Hematopoietic multipotent progenitor cell (in vitro differentiated cells): ENCODE results near the gene CDCP2. TPM values are rescaled to one million over a fixed set of nuclear protein-coding genes. Genes with fewer than 3 reads are reported as not detected.
A peak's percentile ranks its signal among the peaks of the same experiment; 100 is the strongest.

ENCODE experiments used
- DNase-seq, 3 donors: peaks; one replicate each; pipeline ENCODE4 v3.0.0-alpha.2; 2011 to 2015; ENCODE audit warnings: low read depth in 2 of 3, low spot score in 2 of 3
- total RNA-seq: library from RNA; depleted of rRNA; stranded (reverse); fragments of >200 nt; gene quantifications from one replicate; pipeline ENCODE4 v1.2.3, GENCODE V29; 2012

The CDCP2 gene
- total RNA-seq, 1 donor: under 0.01 TPM

- peak in 2 of 3 donors; percentile 20 to 45 for DNase-seq
Measured at GRCh38 chr1:54137534-54138061, 15.2 kb downstream of the CDCP2 start.

GRCh38 chr1:54136963-54137533 is 15.8 kb downstream of the CDCP2 start:
- no peak for DNase-seq

- DNase-seq: no peak
Measured at GRCh38 chr1:54136269-54136896, 16.4 kb downstream of the CDCP2 start.

GRCh38 chr1:54135436-54136120 is 17.2 kb downstream of the CDCP2 start:
- DNase-seq: no peak

- no peak for DNase-seq
Measured at GRCh38 chr1:54134295-54134694, 18.5 kb downstream of the CDCP2 start.

- DNase-seq: peak in 2 of 3 donors; percentile 35 to 52
Measured at GRCh38 chr1:54132495-54132894, 20.3 kb downstream of the CDCP2 start.

DNA sequence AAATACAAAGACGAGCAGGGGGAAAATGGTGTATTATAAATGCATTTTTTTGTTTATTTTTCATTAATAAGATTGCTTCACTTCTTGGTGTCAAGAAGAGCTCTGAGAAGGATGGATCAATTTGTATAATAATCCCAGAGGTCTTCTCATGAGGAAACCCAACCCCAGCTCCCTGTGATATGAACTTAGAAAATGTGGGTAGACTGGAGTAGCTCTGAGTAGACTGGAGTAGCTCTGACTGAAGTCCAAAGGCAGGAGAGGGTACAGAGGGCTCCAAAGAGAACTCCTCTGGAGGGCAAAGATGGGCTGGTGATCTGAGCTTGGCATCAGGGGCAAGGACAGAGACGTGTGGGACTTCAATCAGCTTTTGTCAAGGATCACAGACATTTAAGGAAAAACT is 21.4 kb downstream of the CDCP2 start:
- DNase-seq: no peak

DNA sequence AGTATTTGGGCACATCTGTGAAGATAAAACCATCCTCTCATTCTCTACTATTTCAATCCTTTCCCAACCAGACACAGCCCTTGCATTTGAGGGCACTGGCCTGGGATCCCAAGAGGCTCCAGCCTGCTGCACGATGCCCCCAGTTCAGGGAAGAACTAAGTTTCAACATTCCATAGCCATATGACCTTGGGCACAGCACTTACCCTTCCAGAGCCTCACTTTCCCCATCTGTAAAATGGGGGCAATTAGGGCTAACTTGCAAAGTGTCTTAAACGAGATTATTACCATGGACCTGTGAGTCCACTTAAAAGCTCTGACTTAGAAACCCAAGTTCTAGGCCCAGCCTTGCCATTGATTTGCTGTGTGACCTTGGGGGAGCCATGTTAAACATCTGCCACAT is 22.9 kb downstream of the CDCP2 start:
- no peak for DNase-seq

DNA sequence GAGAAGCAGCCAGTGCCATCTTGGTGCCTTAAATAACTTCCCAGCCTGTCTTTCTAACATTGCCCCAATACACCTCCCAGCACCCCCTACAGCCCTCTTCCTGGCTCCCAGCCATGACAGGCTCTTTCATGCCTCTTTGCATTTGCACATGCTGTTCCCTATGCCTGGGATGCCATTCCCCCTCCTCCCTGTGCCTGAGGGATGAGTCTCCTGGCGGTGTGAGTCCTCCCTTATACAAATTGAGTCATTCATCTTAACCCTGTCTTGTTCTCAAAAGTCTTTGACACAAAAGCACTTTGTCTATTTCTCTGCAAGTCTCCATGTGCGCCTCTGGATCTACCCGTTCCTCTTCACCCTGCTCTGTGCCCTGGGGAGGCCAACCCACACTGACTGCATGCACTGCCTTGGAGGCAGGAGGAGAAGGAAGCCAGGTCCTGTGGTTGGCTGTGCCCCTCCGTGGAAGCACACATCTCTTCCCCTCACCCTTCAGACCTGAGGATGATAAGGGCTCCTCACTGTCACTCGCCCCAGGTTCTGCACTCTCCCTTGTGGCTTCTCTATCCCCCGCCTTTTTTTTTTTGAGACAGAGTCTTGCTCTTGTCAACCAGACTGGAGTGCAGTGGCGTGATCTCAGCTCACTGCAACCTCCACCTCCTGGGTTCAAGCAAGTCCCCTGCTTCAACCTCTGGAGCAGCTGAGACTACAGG is 25.1 kb downstream of the CDCP2 start:
- no peak for DNase-seq

DNA sequence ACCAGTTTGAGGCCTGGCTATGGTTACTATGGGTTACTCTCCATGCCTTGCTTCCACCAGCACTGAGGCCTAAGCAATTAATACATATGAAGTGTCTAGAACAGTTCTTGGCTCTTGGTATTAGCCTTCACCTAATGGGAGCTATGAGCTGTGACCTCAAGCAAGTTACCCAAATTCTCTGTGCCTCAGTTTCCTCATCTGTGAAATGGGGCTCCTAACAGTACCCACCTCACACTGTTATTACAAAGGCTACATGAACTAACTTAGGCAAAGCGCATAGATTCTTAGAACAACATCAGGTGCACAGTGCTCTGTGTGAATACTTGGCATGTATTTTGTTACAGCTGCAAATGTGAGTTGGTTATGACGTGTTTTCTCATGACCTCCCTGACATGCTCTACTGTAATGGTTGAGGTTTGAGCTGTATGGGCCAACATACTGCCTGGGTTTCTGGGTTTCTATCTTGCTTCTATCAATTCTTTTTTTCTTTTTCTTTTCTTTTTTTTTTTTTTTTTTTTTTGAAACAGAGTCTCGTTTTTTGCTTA is 26.5 kb downstream of the CDCP2 start:
- DNase-seq: no peak

DNA sequence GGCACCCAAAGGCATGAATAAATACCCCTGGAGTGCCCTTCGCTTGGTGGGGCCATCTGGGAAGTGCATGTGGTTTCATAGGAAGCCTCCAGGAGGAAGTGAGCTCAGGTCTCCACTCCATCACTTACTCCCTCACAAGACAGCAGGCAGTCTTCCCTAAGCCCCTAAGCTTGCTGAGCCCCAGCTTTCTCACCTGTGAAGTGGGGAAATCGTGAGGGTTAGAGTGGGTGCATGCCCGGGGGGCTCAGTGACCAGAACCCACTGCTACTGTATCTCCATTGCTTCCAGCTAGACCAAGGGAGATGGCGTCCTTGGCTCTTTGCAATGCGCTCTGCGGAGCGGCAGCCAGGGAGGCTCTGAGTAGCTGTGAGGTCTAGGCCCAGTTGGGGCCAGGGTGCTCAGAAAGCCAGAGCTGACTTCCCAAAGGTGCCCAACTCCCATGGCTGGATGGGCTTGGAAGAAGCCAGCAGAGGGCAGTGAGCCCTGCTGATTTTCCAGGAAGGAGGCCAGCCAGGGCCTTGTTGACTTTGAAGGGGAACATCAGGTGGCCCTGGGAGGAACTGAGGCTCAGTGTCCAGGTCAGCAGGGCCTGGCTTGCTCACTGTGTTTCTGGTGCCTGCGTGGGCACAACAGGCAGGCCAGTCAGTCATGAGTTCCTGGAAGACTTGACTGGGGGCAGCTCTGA is 27.3 kb downstream of the CDCP2 start:
- no peak for DNase-seq

DNA sequence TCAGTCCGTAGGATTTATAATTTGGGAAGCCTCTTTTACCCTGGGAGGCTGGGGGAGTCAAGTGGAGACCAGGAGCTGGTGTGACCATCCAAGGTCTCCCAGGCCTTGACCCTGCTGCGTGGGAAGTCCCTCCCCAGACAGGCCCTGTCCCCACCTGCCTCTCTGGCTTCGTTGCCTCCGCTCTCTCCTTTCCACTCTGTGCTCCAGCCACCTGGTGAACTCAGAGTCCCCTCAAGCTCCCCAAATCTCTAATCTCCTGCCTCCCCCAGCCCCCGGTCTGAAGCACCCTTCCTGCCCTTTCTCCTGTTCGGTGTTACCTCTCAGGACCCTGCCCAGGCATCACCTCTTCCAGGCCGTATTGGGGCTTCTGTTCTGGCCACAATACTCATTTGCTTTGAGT is 27.9 kb downstream of the CDCP2 start:
- DNase-seq: no peak

DNA sequence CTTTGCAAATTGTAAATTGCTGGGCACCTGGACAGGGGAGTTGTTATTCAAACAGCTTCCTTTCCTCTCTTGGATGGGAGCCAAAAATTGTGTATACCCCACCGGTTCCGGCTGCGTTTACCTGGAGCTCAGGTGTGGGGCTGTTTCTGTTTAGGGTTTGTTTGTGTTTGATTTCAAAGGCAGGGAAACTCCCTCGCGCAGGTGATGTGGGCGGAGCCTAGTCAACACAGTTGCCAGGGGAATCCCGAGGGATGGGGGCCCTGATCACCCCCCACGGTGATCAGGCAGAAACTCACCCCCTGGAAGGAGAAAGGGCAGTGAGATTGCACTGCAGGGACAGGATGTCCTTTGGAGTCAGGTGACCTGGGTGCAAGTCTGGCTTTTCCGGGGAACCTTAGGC is 28.3 kb downstream of the CDCP2 start:
- no peak for DNase-seq

DNA sequence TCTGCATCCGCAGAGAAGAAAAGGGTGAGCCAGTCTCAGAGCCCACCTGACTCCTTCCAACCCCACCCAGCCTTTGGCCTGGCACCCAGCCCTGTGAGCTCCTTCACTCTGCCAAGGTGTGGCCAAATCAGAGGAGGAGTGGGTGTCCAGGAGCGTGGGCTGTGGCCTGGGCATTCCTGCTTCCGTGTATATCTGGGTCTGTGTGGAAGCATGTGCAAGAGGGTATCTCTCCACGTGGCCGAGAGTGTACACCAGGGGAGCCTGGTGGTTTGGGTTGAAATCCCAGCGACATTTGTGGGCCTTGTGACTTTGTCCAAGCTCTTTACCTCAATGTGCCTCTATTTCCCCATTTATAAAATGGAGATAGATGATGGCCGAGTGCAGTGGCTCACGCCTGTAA is 29.8 kb downstream of the CDCP2 start:
- DNase-seq: no peak

GRCh38 chr1:54122135-54122751 is 30.6 kb downstream of the CDCP2 start:
- DNase-seq: no peak

GRCh38 chr1:54121482-54122134 is 31.2 kb downstream of the CDCP2 start:
- peak; percentile 37 to 80 (median 79) for DNase-seq

GRCh38 chr1:54120698-54121481 is 31.9 kb downstream of the CDCP2 start:
- no peak for DNase-seq

- DNase-seq: no peak
Measured at GRCh38 chr1:54120018-54120697, 32.6 kb downstream of the CDCP2 start.
